CD4-positive, alpha-beta T cell (primary cell): ENCODE data around the gene MAGI1. TPM values are rescaled to one million over a fixed set of nuclear protein-coding genes. Genes with fewer than 3 reads are reported as not detected.

Source experiments
- ATAC-seq: fragments of 200-7000 bp; cut with Tn5 transposase; one replicate; pipeline ENCODE4 v1.10.0; 2022; ENCODE audit warnings: mild to moderate bottlenecking; ENCODE audit not compliant: poor library complexity
- CTCF ChIA-PET: fragments of 350-600 bp; sonication (Branson Sonifier 250); formaldehyde crosslinking; loops from one replicate; lab custom pipeline; 2021; ENCODE audit warnings: antibody characterized with exemption, inconsistent platforms; lab: Charles Lee
- POLR2A ChIA-PET: fragments of 350-600 bp; sonication (Branson Sonifier 250); formaldehyde crosslinking; loops from one replicate; lab custom pipeline; 2021; ENCODE audit warnings: antibody characterized with exemption, inconsistent platforms; lab: Charles Lee
- DNase-seq, 14 experiments: peaks; one replicate each; pipeline ENCODE4 v3.0.0-alpha.2; 2013 to 2020; ENCODE audit warnings: mixed read lengths in 2 of 14
- H3K27ac ChIP-seq, 2 donors: one replicate each; pipeline versions ENCODE4 v1.5.1 to v1.7.0; 2013; ENCODE audit warnings: low read length in 2 of 2, low read depth in 1 of 2, mild to moderate bottlenecking in 1 of 2
- H3K27me3 ChIP-seq, 2 experiments: 1 replicate in 1 of 2; 2 replicates in 1 of 2; pipeline versions ENCODE4 v1.6.1 to v1.7.0; 2013; ENCODE audit warnings: low read length in 2 of 2, control low read depth in 1 of 2, mild to moderate bottlenecking in 1 of 2, moderate library complexity in 1 of 2; ENCODE audit not compliant: insufficient read depth in 2 of 2, control insufficient read depth in 1 of 2
- H3K36me3 ChIP-seq: one replicate; pipeline ENCODE4 v1.6.1; 2013; ENCODE audit warnings: low read length, control low read depth; ENCODE audit not compliant: insufficient read depth
- H3K4me1 ChIP-seq: one replicate; pipeline ENCODE4 v1.6.1; 2013; ENCODE audit warnings: low read length, control low read depth; ENCODE audit not compliant: insufficient read depth
- H3K4me3 ChIP-seq: one replicate; pipeline ENCODE4 v1.5.1; 2013; ENCODE audit warnings: mild to moderate bottlenecking, low read length, moderate library complexity
- H3K9me3 ChIP-seq, 2 experiments: 1 replicate in 1 of 2; 2 replicates in 1 of 2; pipeline versions ENCODE4 v1.6.1 to v1.7.0; 2013; ENCODE audit warnings: low read length in 2 of 2, mild to moderate bottlenecking in 2 of 2, control low read depth in 1 of 2, moderate library complexity in 1 of 2; ENCODE audit not compliant: control insufficient read depth in 1 of 2, insufficient read depth in 1 of 2
- H3K27ac Mint-ChIP-seq: one replicate; pipeline ENCODE4 v1.8.0; 2020; ENCODE audit warnings: mixed read lengths
- H3K27me3 Mint-ChIP-seq: one replicate; pipeline ENCODE4 v1.8.0; 2021; ENCODE audit warnings: mixed read lengths
- H3K36me3 Mint-ChIP-seq: one replicate; pipeline ENCODE4 v1.8.0; 2021; ENCODE audit warnings: low read depth, mixed read lengths
- H3K4me1 Mint-ChIP-seq: one replicate; pipeline ENCODE4 v1.8.0; 2021; ENCODE audit warnings: low read depth, mixed read lengths
- H3K4me3 Mint-ChIP-seq: one replicate; pipeline ENCODE4 v1.8.0; 2020; ENCODE audit warnings: mild to moderate bottlenecking, mixed read lengths
- H3K9me3 Mint-ChIP-seq: one replicate; pipeline ENCODE4 v1.8.0; 2020; ENCODE audit warnings: mixed read lengths
- intact Hi-C, 2 experiments: fragments of 100-400 bp; cut with DNase I in 1 of 2; cut with micrococcal nuclease in 1 of 2; formaldehyde crosslinking; loops; one replicate each; pipeline versions ENCODE4 v1.15.1 to v1.9.0; 2023 to 2025; cut with DNase I, micrococcal nuclease
- total RNA-seq, 174 experiments: library from RNA in 2 of 174; stranded (reverse) in 2 of 174; gene quantifications; one replicate each; pipeline ENCODE4 v1.2.3 and lab custom pipeline; 2021 to 2026
- TF ChIP-seq, protein P1 (sequence below): fragments of 200-600 bp; IDR thresholded peaks from one replicate; pipeline ENCODE4 v1.8.0; 2022; ENCODE audit warnings: antibody characterized with exemption, mild to moderate bottlenecking

The MAGI1 gene
- total RNA-seq, 2 experiments from 2014 or later = not detected

DNA sequence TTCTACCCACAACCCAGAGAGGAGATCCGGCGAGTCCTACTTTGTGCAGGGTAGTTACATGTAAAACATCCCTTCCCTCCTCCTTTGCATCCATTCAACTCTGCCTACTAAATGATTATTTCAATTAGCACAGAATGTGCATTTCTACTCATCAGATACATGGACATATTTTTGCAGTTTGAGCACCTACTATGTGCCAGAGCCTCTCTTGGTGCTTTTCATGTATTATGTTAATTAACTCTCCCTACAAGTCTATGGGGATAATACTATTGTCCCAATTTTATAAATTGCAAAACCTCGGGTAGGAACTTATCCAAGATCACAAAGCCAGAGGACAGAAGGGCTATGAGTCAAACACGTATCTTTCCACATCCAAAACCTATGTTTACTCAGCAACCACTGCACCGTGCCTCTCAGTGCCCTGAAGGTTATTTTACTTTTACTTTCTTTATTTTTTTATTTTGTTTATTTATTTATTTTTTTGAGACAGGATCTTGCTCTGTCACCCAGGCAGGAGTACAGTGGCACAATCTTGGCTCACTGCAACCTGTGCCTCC lies 432.8 kb downstream of the MAGI1 start:
- no peaks in the 10 kb centered on the region for H3K27me3 Mint-ChIP-seq
- Histone ChIP-seq H3K27ac (no peak overlapping the region), H3K4me3 (no peak overlapping the region), H3K36me3 (no peaks in the 10 kb centered on the region), H3K9me3 (no peaks in the 10 kb centered on the region), H3K4me1 (no peaks in the 10 kb centered on the region), H3K27me3 (no peaks in the 10 kb centered on the region)
- ATAC-seq (no peak), DNase-seq (no peak)
- ChIA-PET CTCF (no interaction called here), POLR2A (no interaction called here)
- no peak overlapping the region for H3K4me3 Mint-ChIP-seq
- no peak overlapping the region for H3K27ac Mint-ChIP-seq
- H3K4me1 Mint-ChIP-seq = no peaks in the 10 kb centered on the region
- no peaks in the 10 kb centered on the region for H3K36me3 Mint-ChIP-seq
- TF ChIP-seq, protein P1, sequence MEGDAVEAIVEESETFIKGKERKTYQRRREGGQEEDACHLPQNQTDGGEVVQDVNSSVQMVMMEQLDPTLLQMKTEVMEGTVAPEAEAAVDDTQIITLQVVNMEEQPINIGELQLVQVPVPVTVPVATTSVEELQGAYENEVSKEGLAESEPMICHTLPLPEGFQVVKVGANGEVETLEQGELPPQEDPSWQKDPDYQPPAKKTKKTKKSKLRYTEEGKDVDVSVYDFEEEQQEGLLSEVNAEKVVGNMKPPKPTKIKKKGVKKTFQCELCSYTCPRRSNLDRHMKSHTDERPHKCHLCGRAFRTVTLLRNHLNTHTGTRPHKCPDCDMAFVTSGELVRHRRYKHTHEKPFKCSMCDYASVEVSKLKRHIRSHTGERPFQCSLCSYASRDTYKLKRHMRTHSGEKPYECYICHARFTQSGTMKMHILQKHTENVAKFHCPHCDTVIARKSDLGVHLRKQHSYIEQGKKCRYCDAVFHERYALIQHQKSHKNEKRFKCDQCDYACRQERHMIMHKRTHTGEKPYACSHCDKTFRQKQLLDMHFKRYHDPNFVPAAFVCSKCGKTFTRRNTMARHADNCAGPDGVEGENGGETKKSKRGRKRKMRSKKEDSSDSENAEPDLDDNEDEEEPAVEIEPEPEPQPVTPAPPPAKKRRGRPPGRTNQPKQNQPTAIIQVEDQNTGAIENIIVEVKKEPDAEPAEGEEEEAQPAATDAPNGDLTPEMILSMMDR = no peak
- H3K9me3 Mint-ChIP-seq = peaks cover 6% of the 10 kb centered on the region
- intact Hi-C loops = no loop called here

DNA sequence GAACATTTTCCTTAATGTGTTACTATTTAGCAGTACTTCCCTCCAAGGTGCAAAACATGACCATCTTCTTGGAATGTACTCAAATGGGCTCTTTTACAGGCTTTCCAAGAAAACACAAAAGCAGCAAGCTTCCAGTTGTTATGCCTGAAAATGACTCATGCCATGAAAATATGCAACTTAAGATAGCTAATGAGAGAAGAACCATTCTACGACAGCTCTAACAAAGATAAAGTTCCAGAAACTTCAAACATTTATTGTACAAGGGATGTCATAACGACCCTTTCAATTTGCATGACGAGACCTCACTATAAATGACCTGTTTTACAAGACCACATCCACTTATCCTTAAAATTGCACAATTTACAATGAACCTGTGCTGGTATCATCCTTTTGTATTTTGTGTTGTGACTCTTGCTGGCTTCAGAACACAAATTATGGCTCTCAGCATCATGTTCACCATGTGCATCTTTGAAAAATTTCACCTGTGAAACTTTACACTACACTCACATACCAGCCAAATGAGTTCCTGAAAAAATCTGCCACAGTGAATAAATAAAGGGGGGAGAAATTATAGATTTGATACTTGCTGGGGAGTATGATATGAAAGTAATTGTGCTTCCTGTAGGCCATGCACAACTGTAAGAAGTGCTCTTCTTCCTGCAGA lies 433.7 kb downstream of the MAGI1 start:
- ChIA-PET CTCF (no interaction called here), POLR2A (no interaction called here)
- peaks cover 6% of the 10 kb centered on the region for H3K9me3 Mint-ChIP-seq
- H3K4me3 Mint-ChIP-seq = no peak overlapping the region
- no peaks in the 10 kb centered on the region for H3K4me1 Mint-ChIP-seq
- Histone ChIP-seq H3K4me3 (no peak overlapping the region), H3K4me1 (no peaks in the 10 kb centered on the region), H3K27me3 (no peaks in the 10 kb centered on the region), H3K36me3 (no peaks in the 10 kb centered on the region), H3K9me3 (no peaks in the 10 kb centered on the region), H3K27ac (no peak overlapping the region)
- intact Hi-C loops = no loop called here
- H3K27me3 Mint-ChIP-seq = no peaks in the 10 kb centered on the region
- no peaks in the 10 kb centered on the region for H3K36me3 Mint-ChIP-seq
- H3K27ac Mint-ChIP-seq = no peak overlapping the region
- DNase-seq (no peak), ATAC-seq (no peak)
- TF ChIP-seq, protein P1 = no peak

DNA sequence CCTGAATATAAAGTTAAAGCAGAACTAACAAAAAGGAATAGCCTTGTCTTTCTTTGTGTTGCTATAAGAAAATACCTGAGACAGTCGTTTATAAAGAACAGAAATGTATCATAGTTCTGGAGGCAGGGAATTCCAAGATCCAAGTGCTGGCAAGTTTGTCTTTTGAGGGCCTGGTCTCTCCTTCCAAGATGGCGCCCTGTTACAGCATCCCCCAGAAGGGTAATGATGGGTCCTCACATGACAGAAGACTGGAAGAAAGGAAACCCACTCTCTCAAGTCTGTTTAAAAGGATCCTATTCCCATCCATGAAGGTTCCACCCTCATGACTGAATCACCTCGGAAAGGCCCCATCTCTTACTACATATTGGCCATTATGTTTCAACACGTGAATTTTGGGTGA lies 435.1 kb downstream of the MAGI1 start:
- TF ChIP-seq, protein P1 = no peak
- POLR2A ChIA-PET = no interaction called here
- no peaks in the 10 kb centered on the region for H3K4me1 ChIP-seq
- CTCF ChIA-PET = no interaction called here
- H3K36me3 Mint-ChIP-seq = no peaks in the 10 kb centered on the region
- peaks cover 4% of the 10 kb centered on the region for H3K9me3 Mint-ChIP-seq
- peaks cover 9% of the 10 kb centered on the region for H3K27me3 Mint-ChIP-seq
- no peak overlapping the region for H3K4me3 Mint-ChIP-seq
- no peaks in the 10 kb centered on the region for H3K27me3 ChIP-seq
- H3K36me3 ChIP-seq = no peaks in the 10 kb centered on the region
- H3K9me3 ChIP-seq = no peaks in the 10 kb centered on the region
- no peak overlapping the region for H3K27ac Mint-ChIP-seq
- DNase-seq = no peak
- no peak overlapping the region for H3K27ac ChIP-seq
- intact Hi-C loops = no loop called here
- H3K4me1 Mint-ChIP-seq = no peaks in the 10 kb centered on the region
- no peak overlapping the region for H3K4me3 ChIP-seq
- no peak for ATAC-seq
